Measurements from ENCODE around the gene DENND2A. TPM values are rescaled to one million over a fixed set of nuclear protein-coding genes. Genes with fewer than 3 reads are reported as not detected.

The DENND2A gene
- total and polyA plus RNA-seq, 10 donors, result 1.9 to 35.3 (median 14.9) TPM

DNA sequence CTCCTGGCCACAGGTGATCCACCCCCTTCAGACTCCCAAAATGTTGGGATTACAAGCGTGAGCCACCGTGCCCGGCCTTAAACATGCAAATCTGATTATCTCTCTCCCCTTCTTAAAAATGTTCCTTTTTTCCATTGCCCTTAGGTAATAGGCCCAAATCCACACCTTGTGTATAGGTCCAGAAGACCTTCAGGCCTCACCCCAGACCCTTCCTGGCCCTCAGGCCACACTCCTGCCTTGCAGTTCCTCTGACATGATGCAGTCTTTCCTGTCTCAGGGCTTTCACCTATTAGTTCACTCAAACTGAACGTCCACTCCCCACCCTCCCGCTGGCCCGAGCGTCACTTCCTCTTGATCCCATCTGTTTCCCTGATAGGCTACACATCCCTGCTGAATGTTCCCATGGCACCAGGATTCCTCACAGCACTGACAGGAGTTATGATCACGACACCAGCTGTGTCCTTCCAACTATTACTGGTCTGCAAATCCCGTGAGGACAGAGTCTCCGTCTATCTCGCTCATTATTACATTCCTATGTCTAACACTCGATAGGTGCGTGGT is 46.4 kb downstream of the DENND2A start:
- Histone ChIP-seq H3K36me3 (no peaks in the 10 kb centered on the region), H3K9me3 (no peaks in the 10 kb centered on the region), H3K4me3 (no peak overlapping the region), H3K4me1 (peaks cover 0 to 8% (median 0%) of the 10 kb centered on the region in 6 donors), H3K27ac (no peak overlapping the region), H3K27me3 (replicated peaks in 1 of 7) (no peaks in the 10 kb centered on the region)
- DNase-seq, result peak; percentile 38
- TF ChIP-seq POLR2A (IDR thresholded peaks at IDR 0.05), result no peak
- TF ChIP-seq, protein P1, sequence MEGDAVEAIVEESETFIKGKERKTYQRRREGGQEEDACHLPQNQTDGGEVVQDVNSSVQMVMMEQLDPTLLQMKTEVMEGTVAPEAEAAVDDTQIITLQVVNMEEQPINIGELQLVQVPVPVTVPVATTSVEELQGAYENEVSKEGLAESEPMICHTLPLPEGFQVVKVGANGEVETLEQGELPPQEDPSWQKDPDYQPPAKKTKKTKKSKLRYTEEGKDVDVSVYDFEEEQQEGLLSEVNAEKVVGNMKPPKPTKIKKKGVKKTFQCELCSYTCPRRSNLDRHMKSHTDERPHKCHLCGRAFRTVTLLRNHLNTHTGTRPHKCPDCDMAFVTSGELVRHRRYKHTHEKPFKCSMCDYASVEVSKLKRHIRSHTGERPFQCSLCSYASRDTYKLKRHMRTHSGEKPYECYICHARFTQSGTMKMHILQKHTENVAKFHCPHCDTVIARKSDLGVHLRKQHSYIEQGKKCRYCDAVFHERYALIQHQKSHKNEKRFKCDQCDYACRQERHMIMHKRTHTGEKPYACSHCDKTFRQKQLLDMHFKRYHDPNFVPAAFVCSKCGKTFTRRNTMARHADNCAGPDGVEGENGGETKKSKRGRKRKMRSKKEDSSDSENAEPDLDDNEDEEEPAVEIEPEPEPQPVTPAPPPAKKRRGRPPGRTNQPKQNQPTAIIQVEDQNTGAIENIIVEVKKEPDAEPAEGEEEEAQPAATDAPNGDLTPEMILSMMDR (IDR thresholded peaks at IDR 0.05 in 8 of 11, conservative IDR thresholded peaks at IDR 0.05 in 3 of 11), result no peak
- no peak for TF ChIP-seq POLR2AphosphoS5 (IDR thresholded peaks at IDR 0.05)
- intact Hi-C loops (cut with DNase I; ENCODE audit: low total_unique reads), result no loop called here
- WGBS, 5 donors, result 80 to 86% (median 82%) methylated on average over 13 of the region's 13 CpGs

DNA sequence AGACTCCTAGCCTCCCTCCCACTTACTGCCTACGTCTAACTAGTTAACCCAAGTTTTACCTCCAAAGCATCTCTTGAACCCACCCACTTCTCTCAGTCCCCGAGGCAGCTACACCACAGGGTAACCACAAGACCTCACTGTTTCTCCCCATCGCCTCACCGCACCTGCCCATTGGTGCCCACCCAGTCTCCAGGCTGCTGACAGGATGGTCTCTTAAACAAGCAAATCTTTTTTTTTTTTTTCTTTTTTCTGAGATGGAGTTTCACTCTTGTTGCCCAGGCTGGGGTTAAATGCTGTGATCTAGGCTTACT is 47.0 kb downstream of the DENND2A start:
- Histone ChIP-seq H3K4me1 (peaks cover 0 to 8% (median 0%) of the 10 kb centered on the region in 6 donors), H3K27me3 (replicated peaks in 1 of 7) (no peaks in the 10 kb centered on the region), H3K4me3 (no peak overlapping the region), H3K36me3 (no peaks in the 10 kb centered on the region), H3K27ac (no peak overlapping the region), H3K9me3 (no peaks in the 10 kb centered on the region)
- intact Hi-C loops (cut with DNase I; ENCODE audit: low total_unique reads), result no loop called here
- DNase-seq, result peak; percentile 31
- TF ChIP-seq POLR2A (IDR thresholded peaks at IDR 0.05) (no peak), POLR2AphosphoS5 (IDR thresholded peaks at IDR 0.05) (no peak)
- TF ChIP-seq, protein P1 (IDR thresholded peaks at IDR 0.05 in 8 of 11, conservative IDR thresholded peaks at IDR 0.05 in 3 of 11), result no peak
- WGBS, 5 donors, result 52 to 69% (median 67%) methylated on average over 4 of the region's 4 CpGs

DNA sequence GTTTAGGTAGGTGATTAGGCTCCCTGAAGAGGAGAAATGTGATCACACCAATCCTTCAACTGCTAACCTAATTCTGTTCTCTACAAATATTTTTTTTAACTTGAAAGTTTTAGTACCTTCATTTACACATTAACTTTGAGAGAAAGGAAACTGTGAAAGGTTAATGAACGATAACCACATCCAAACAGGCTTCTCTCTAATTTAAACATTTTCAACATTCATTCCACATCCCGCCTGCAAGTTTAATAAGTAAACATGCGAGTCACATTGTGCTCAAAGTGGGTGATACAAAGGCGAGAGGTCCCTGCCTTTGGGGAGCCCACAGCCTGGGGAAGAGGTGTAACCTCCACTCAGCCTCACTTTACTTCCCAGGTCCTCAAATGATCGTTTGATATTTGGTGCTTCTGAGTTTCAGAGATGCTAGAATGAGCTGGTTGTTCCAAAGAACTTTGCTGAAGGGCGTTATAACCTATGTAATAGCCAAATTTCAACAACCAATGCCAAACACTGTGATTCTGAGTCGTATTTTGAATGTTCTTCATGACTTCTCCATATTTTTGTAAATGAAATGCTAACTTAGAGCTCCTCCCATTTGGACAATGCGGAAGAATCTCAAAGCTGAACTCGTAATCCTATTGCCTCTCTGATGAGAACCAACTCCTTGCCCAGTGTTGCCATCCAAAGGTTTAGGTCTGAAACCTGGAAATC is 47.5 kb downstream of the DENND2A start:
- Histone ChIP-seq H3K4me1 (peaks cover 0 to 8% (median 0%) of the 10 kb centered on the region in 6 donors), H3K9me3 (no peaks in the 10 kb centered on the region), H3K27ac (no peak overlapping the region), H3K36me3 (no peaks in the 10 kb centered on the region), H3K4me3 (no peak overlapping the region), H3K27me3 (replicated peaks in 1 of 7) (no peaks in the 10 kb centered on the region)
- TF ChIP-seq POLR2A (IDR thresholded peaks at IDR 0.05) (no peak), POLR2AphosphoS5 (IDR thresholded peaks at IDR 0.05) (no peak)
- TF ChIP-seq, protein P1 (IDR thresholded peaks at IDR 0.05 in 8 of 11, conservative IDR thresholded peaks at IDR 0.05 in 3 of 11), result no peak
- intact Hi-C loops (cut with DNase I; ENCODE audit: low total_unique reads), result no loop called here
- no peak for DNase-seq
- WGBS, 5 donors, result 82 to 91% (median 88%) methylated on average over 9 of the region's 9 CpGs

DNA sequence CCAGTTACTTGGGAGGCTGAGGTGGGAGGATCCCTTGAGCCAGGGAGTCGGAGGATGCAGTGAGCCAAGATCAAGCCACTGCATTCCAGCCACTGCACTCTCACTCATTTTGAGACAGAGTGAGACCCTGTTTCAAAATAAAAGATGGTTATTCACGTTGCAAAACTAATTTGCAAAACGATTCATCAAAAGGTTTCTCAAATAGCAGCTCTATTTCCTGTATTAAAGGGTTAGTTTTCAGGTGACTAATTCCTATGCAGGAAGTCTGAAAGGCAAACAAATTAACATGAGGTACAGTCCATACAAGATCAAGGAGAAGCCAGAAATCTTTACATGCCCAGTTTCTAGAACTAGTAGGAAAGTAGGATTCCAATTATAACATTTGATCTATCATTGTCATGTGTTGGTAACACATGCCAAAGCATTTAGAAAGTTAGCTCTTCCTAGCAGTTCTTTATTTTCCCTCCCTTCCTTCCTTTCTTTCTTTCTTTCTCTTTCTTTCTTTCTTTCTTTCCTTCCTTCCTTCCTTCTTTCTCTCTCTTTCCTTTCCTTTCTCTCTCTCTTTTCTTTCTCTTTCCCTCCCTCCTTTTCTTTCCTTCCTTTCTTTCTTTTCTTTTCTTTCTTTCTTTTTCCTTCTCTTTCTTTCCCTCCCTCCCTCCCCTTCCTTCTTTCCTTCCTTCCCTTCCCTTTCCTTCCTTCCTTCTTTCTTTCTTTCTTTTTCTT is 49.3 kb downstream of the DENND2A start:
- intact Hi-C loops (cut with DNase I; ENCODE audit: low total_unique reads), result no loop called here
- no peaks in the 10 kb centered on the region for H3K27me3 ChIP-seq (replicated peaks in 1 of 7)
- H3K9me3 ChIP-seq, result no peaks in the 10 kb centered on the region
- peaks cover 0 to 8% (median 0%) of the 10 kb centered on the region in 6 donors for H3K4me1 ChIP-seq
- TF ChIP-seq, protein P1 (IDR thresholded peaks at IDR 0.05 in 8 of 11, conservative IDR thresholded peaks at IDR 0.05 in 3 of 11), result no peak
- TF ChIP-seq POLR2AphosphoS5 (IDR thresholded peaks at IDR 0.05), result no peak
- no peak for TF ChIP-seq POLR2A (IDR thresholded peaks at IDR 0.05)
- DNase-seq, result no peak
- H3K4me3 ChIP-seq, result no peak overlapping the region
- H3K36me3 ChIP-seq, result no peaks in the 10 kb centered on the region
- 46 to 72% (median 50%) methylated on average over 3 of the region's 3 CpGs for WGBS, 5 donors
- no peak overlapping the region for H3K27ac ChIP-seq

Data from spleen (tissue), 11 donors.